DND-41 (cell line): Measurements from ENCODE around the gene TMEM134.

ENCODE experiments used
- ATAC-seq: fragments of 200-7000 bp; cut with Tn5 transposase; 3 replicates; pipeline ENCODE4 v1.9.1; 2021; ENCODE audit warnings: low read depth; ENCODE audit not compliant: insufficient read depth
- DNase-seq: peaks from one replicate; pipeline ENCODE4 v3.0.0-alpha.2; 2020
- H2AFZ ChIP-seq: 2 replicates; pipeline ENCODE4 v1.6.0; 2012; ENCODE audit warnings: low read depth, low read length
- H3K27ac ChIP-seq: 2 replicates; pipeline ENCODE4 v1.5.1; 2012; ENCODE audit warnings: low read length, inconsistent platforms
- H3K27me3 ChIP-seq: fragments of 200-600 bp; sonication (generic); 2 replicates; pipeline ENCODE4 v1.6.0; 2012; ENCODE audit warnings: low read length, mild to moderate bottlenecking, inconsistent platforms; ENCODE audit not compliant: insufficient read depth, poor library complexity
- H3K36me3 ChIP-seq: 2 replicates; pipeline ENCODE4 v1.5.1; 2012; ENCODE audit warnings: low read length, inconsistent platforms; ENCODE audit not compliant: insufficient read depth
- H3K4me1 ChIP-seq: 2 replicates; pipeline ENCODE4 v1.5.1; 2012; ENCODE audit warnings: mild to moderate bottlenecking, low read length; ENCODE audit not compliant: insufficient read depth
- H3K4me2 ChIP-seq: 2 replicates; pipeline ENCODE4 v1.6.0; 2012; ENCODE audit warnings: mild to moderate bottlenecking, moderate library complexity, low read length, inconsistent platforms; ENCODE audit not compliant: insufficient read depth
- H3K4me3 ChIP-seq, 2 experiments: fragments of 200-600 bp in 1 of 2; shearing (Covaris generic) in 1 of 2; 2 replicates each; pipeline ENCODE4 v1.5.1; 2012 to 2016; ENCODE audit warnings: inconsistent platforms in 2 of 2, low read length in 2 of 2, mild to moderate bottlenecking in 2 of 2, low read depth in 1 of 2, moderate library complexity in 1 of 2
- H3K79me2 ChIP-seq: 2 replicates; pipeline ENCODE4 v1.6.0; 2012; ENCODE audit warnings: low read length, inconsistent platforms; ENCODE audit not compliant: insufficient read depth
- H3K9ac ChIP-seq: 2 replicates; pipeline ENCODE4 v1.6.0; 2012; ENCODE audit warnings: low read depth, mild to moderate bottlenecking, inconsistent platforms, low read length, moderate library complexity
- H3K9me3 ChIP-seq: 2 replicates; pipeline ENCODE4 v1.5.1; 2012; ENCODE audit warnings: low read length, moderate library complexity, mild to moderate bottlenecking, inconsistent platforms; ENCODE audit not compliant: insufficient read depth, severe bottlenecking
- H4K20me1 ChIP-seq: 2 replicates; pipeline ENCODE4 v1.6.0; 2012; ENCODE audit warnings: low read length; ENCODE audit not compliant: insufficient read depth
- EZH2 ChIP-seq: IDR thresholded peaks from 3 replicates; pipeline ENCODE4 v1.6.1; 2012; ENCODE audit warnings: borderline replicate concordance, low read depth, mild to moderate bottlenecking, moderate library complexity, low read length, inconsistent platforms; ENCODE audit not compliant: severe bottlenecking
- TF ChIP-seq, protein P1 (sequence below): IDR thresholded peaks from 2 replicates; pipeline ENCODE4 v1.5.1; 2012; ENCODE audit warnings: borderline replicate concordance, low read length, moderate library complexity, mild to moderate bottlenecking; ENCODE audit not compliant: poor library complexity, severe bottlenecking; ENCODE audit errors: extremely low read depth

Gene TMEM134

GRCh38 chr11:67492801-67493547 lies 23.9 kb upstream of the TMEM134 start:
- Histone ChIP-seq H3K4me2 (no peak overlapping the region), H3K79me2 (peaks cover 3% of the 10 kb centered on the region), H3K9ac (no peak overlapping the region), H3K9me3 (no peaks in the 10 kb centered on the region), H3K36me3 (peaks cover 95% of the 10 kb centered on the region), H2AFZ (no peak overlapping the region), H3K4me1 (no peaks in the 10 kb centered on the region), H3K27me3 (no peaks in the 10 kb centered on the region), H4K20me1 (peaks cover 26% of the 10 kb centered on the region), H3K27ac (no peak overlapping the region), H3K4me3 (no peak overlapping the region)
- TF ChIP-seq, protein P1, sequence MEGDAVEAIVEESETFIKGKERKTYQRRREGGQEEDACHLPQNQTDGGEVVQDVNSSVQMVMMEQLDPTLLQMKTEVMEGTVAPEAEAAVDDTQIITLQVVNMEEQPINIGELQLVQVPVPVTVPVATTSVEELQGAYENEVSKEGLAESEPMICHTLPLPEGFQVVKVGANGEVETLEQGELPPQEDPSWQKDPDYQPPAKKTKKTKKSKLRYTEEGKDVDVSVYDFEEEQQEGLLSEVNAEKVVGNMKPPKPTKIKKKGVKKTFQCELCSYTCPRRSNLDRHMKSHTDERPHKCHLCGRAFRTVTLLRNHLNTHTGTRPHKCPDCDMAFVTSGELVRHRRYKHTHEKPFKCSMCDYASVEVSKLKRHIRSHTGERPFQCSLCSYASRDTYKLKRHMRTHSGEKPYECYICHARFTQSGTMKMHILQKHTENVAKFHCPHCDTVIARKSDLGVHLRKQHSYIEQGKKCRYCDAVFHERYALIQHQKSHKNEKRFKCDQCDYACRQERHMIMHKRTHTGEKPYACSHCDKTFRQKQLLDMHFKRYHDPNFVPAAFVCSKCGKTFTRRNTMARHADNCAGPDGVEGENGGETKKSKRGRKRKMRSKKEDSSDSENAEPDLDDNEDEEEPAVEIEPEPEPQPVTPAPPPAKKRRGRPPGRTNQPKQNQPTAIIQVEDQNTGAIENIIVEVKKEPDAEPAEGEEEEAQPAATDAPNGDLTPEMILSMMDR: no peak
- no peak for TF ChIP-seq EZH2
- ATAC-seq (peak; percentile 23; the same call in 2 of the 3 replicates), DNase-seq (no peak)

DNA sequence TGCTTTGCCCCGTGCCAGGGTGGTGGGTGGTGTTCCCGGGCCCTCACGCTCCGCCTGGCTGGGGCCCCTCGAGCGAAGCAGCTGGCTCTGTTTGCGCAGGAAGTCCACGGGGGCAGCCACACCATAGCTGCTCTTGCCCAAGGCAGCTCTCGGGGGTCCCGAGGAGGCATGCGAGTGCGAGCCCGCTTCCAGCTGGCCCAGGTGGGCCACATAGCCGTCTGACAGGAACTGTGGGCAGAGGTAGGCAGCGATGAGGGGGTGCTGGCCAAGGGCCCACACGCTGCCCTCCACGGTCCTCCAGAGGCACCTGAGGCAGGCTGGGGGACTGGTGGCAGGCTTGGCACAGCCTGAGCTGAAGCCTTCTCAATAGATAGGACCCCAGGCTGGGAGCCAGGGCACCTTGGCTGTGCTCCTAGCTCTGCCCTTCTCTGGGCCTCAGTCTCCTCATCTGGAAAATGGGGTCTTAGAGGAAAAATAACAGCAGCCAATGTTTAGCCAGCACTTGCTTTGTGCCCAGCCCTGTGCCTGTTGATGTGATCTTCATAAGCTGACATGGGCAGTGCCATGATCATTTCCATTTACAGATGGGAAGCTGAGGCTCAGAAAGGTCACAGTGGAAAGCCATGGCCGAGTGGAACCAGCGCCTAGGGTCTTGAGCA lies 23.1 kb upstream of the TMEM134 start:
- H3K9me3 ChIP-seq: no peaks in the 10 kb centered on the region
- no peaks in the 10 kb centered on the region for H3K4me1 ChIP-seq
- no peak overlapping the region for H2AFZ ChIP-seq
- ATAC-seq (no peak), DNase-seq (no peak)
- H3K27ac ChIP-seq: no peak overlapping the region; the same call in 1 of the 2 replicates
- H3K9ac ChIP-seq: no peak overlapping the region
- no peak for TF ChIP-seq EZH2
- TF ChIP-seq, protein P1: no peak
- H3K79me2 ChIP-seq: peaks cover 9% of the 10 kb centered on the region
- H3K4me3 ChIP-seq: no peak overlapping the region
- H3K27me3 ChIP-seq: no peaks in the 10 kb centered on the region
- H3K4me2 ChIP-seq: no peak overlapping the region
- peaks cover 95% of the 10 kb centered on the region for H3K36me3 ChIP-seq
- H4K20me1 ChIP-seq: peaks cover 32% of the 10 kb centered on the region

DNA sequence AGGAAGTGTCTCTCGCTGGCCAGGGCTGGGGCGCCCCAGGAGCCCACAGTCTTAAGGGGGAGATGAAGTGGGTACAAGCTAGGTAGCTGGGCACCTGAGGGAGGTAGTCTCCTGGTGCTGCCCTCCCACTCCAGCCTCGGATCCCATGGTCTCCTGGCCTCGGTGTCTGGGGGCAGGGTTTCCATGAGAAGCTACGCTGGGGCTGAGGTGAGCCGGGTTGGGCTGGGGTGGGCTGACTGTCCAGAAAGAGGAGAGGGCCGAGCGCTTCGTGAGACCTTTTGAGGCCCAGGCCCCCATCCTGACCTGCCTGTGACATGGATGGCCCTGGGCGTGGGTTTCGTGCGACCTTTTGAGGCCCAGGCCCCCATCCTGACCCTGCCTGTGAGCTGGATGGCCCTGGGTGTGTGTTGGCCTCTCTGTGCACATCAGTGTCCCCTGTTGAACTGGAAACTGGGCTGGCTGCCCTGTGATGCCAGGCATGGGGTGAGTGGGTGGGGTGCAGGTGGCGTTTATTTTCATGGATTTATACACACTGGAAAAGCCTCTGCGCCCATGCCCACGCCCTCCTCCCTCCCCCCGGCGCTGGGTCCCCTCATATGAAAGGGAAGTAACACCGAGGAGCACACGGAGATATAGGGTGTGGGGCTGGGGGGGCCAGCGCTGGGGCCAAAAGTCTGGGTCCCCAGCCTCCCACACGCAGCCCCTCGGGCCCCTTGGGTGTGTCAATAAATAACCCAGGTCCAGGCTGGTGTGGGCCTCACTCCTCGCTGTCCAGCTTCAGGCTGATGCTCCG lies 22.4 kb upstream of the TMEM134 start:
- ATAC-seq (peak; percentile 9; the same call in 1 of the 3 replicates), DNase-seq (no peak)
- no peak overlapping the region for H3K4me2 ChIP-seq
- no peaks in the 10 kb centered on the region for H3K27me3 ChIP-seq
- H3K9ac ChIP-seq: no peak overlapping the region
- H3K4me3 ChIP-seq: no peak overlapping the region
- TF ChIP-seq, protein P1: no peak
- TF ChIP-seq EZH2: no peak
- H3K27ac ChIP-seq: no peak overlapping the region
- H2AFZ ChIP-seq: no peak overlapping the region
- peaks cover 16% of the 10 kb centered on the region for H3K79me2 ChIP-seq
- peaks cover 38% of the 10 kb centered on the region for H4K20me1 ChIP-seq
- H3K9me3 ChIP-seq: no peaks in the 10 kb centered on the region
- peaks cover 98% of the 10 kb centered on the region for H3K36me3 ChIP-seq
- peaks cover 3% of the 10 kb centered on the region for H3K4me1 ChIP-seq
